BLaER1 (cell line): ENCODE data around the gene SLC39A7.

Source experiments
- H3K27ac ChIP-seq: shearing (Covaris generic); formaldehyde crosslinking; 2 replicates; pipeline ENCODE4 v1.8.1; 2022
- H3K27me3 ChIP-seq: shearing (Covaris generic); formaldehyde crosslinking; 2 replicates; pipeline ENCODE4 v1.8.1; 2022
- H3K36me3 ChIP-seq: shearing (Covaris generic); formaldehyde crosslinking; 2 replicates; pipeline ENCODE4 v1.8.1; 2022
- H3K4me1 ChIP-seq: shearing (Covaris generic); formaldehyde crosslinking; 2 replicates; pipeline ENCODE4 v1.8.1; 2022
- H3K4me2 ChIP-seq: shearing (Covaris generic); formaldehyde crosslinking; 2 replicates; pipeline ENCODE4 v1.8.1; 2022
- H3K4me3 ChIP-seq: shearing (Covaris generic); formaldehyde crosslinking; 2 replicates; pipeline ENCODE4 v1.8.1; 2022
- H3K9ac ChIP-seq: shearing (Covaris generic); formaldehyde crosslinking; 2 replicates; pipeline ENCODE4 v1.8.1; 2022
- H3K9me3 ChIP-seq: shearing (Covaris generic); formaldehyde crosslinking; 2 replicates; pipeline ENCODE4 v1.8.1; 2022
- H4K20me1 ChIP-seq: shearing (Covaris generic); formaldehyde crosslinking; 2 replicates; pipeline ENCODE4 v1.8.1; 2022
- Cebpa-rat ChIP-seq: shearing (Covaris generic); IDR thresholded peaks from 2 replicates; pipeline ENCODE4 v1.8.1; 2022

The SLC39A7 gene

GRCh38 chr6:33195304-33196165 lies 5.1 kb upstream of the SLC39A7 start:
- Histone ChIP-seq H3K4me2 (no peak overlapping the region), H3K9me3 (no peaks in the 10 kb centered on the region), H3K4me1 (peaks cover 33% of the 10 kb centered on the region), H3K4me3 (no peak overlapping the region), H4K20me1 (peaks cover 69% of the 10 kb centered on the region), H3K27me3 (peaks cover 32% of the 10 kb centered on the region), H3K27ac (no peak overlapping the region), H3K9ac (no peak overlapping the region), H3K36me3 (peaks cover 48% of the 10 kb centered on the region)
- TF ChIP-seq Cebpa-rat, result no peak

GRCh38 chr6:33197431-33198048 lies 3.1 kb upstream of the SLC39A7 start:
- Histone ChIP-seq H3K27ac (no peak overlapping the region), H3K9ac (no peak overlapping the region), H4K20me1 (peaks cover 66% of the 10 kb centered on the region), H3K27me3 (peaks cover 12% of the 10 kb centered on the region), H3K36me3 (peaks cover 57% of the 10 kb centered on the region), H3K4me1 (peaks cover 38% of the 10 kb centered on the region), H3K4me3 (no peak overlapping the region), H3K9me3 (no peaks in the 10 kb centered on the region), H3K4me2 (peak overlapping the region; percentile 8; the same call in 1 of the 2 replicates)
- no peak for TF ChIP-seq Cebpa-rat

GRCh38 chr6:33198159-33198852 lies 2.4 kb upstream of the SLC39A7 start:
- Histone ChIP-seq H3K9ac (no peak overlapping the region), H3K27ac (0 out of 2 replicates have a peak overlapping the region, but pooled peaks have one; percentile 30), H3K36me3 (peaks cover 64% of the 10 kb centered on the region), H3K4me2 (peak overlapping the region; percentile 97), H3K27me3 (peaks cover 5% of the 10 kb centered on the region), H3K9me3 (no peaks in the 10 kb centered on the region), H3K4me1 (peaks cover 38% of the 10 kb centered on the region), H3K4me3 (no peak overlapping the region), H4K20me1 (peaks cover 66% of the 10 kb centered on the region)
- no peak for TF ChIP-seq Cebpa-rat

- H3K4me1 ChIP-seq, result peaks cover 44% of the 10 kb centered on the region
- peak overlapping the region; percentile 85 for H3K4me3 ChIP-seq
- H3K27me3 ChIP-seq, result no peaks in the 10 kb centered on the region
- H3K9me3 ChIP-seq, result no peaks in the 10 kb centered on the region
- peaks cover 66% of the 10 kb centered on the region for H3K36me3 ChIP-seq
- H3K4me2 ChIP-seq, result peak overlapping the region; percentile 97
- H3K9ac ChIP-seq, result peak overlapping the region; percentile 97
- no peak for TF ChIP-seq Cebpa-rat
- H3K27ac ChIP-seq, result peak overlapping the region; percentile 96; the same call in 1 of the 2 replicates
- H4K20me1 ChIP-seq, result peaks cover 60% of the 10 kb centered on the region
Measured at GRCh38 chr6:33198853-33199436, 1.7 kb upstream of the SLC39A7 start.

- peaks cover 52% of the 10 kb centered on the region for H4K20me1 ChIP-seq
- H3K4me1 ChIP-seq, result peaks cover 49% of the 10 kb centered on the region
- no peaks in the 10 kb centered on the region for H3K27me3 ChIP-seq
- H3K4me3 ChIP-seq, result peak overlapping the region; percentile 85
- H3K27ac ChIP-seq, result peak overlapping the region; percentile 96
- H3K9ac ChIP-seq, result peak overlapping the region; percentile 97
- peak overlapping the region; percentile 97 for H3K4me2 ChIP-seq
- H3K9me3 ChIP-seq, result no peaks in the 10 kb centered on the region
- no peak for TF ChIP-seq Cebpa-rat
- H3K36me3 ChIP-seq, result peaks cover 59% of the 10 kb centered on the region
Measured at GRCh38 chr6:33199687-33200218, 914 bp upstream of the SLC39A7 start.

- H3K4me2 ChIP-seq, result peak overlapping the region; percentile 100
- H3K27me3 ChIP-seq, result peaks cover 4% of the 10 kb centered on the region; the same call in 1 of the 2 replicates
- peak overlapping the region; percentile 97 for H3K9ac ChIP-seq
- no peaks in the 10 kb centered on the region for H3K9me3 ChIP-seq
- peaks cover 57% of the 10 kb centered on the region for H3K4me1 ChIP-seq
- no peak for TF ChIP-seq Cebpa-rat
- H3K36me3 ChIP-seq, result peaks cover 45% of the 10 kb centered on the region
- H4K20me1 ChIP-seq, result peaks cover 40% of the 10 kb centered on the region
- peak overlapping the region; percentile 96 for H3K27ac ChIP-seq
- H3K4me3 ChIP-seq, result peak overlapping the region; percentile 85
Measured at GRCh38 chr6:33201147-33201545, 479 bp downstream of the SLC39A7 start.

- Histone ChIP-seq H3K27ac (no peak overlapping the region), H3K4me2 (peak overlapping the region; percentile 100), H3K9ac (peak overlapping the region; percentile 97), H3K4me3 (peak overlapping the region; percentile 85), H3K4me1 (peaks cover 57% of the 10 kb centered on the region), H3K27me3 (peaks cover 12% of the 10 kb centered on the region; the same call in 1 of the 2 replicates), H3K9me3 (no peaks in the 10 kb centered on the region), H3K36me3 (peaks cover 37% of the 10 kb centered on the region), H4K20me1 (peaks cover 33% of the 10 kb centered on the region)
- no peak for TF ChIP-seq Cebpa-rat
Measured at GRCh38 chr6:33201935-33202334, 1.3 kb downstream of the SLC39A7 start.

- no peak for TF ChIP-seq Cebpa-rat
- Histone ChIP-seq H4K20me1 (peaks cover 24% of the 10 kb centered on the region), H3K4me1 (peaks cover 64% of the 10 kb centered on the region), H3K9me3 (no peaks in the 10 kb centered on the region), H3K9ac (no peak overlapping the region), H3K4me3 (no peak overlapping the region), H3K27me3 (peaks cover 12% of the 10 kb centered on the region; the same call in 1 of the 2 replicates), H3K27ac (no peak overlapping the region), H3K36me3 (peaks cover 31% of the 10 kb centered on the region), H3K4me2 (no peak overlapping the region)
Measured at GRCh38 chr6:33202799-33203198, 2.1 kb downstream of the SLC39A7 start.
